ENCODE results near the gene SOX13. TPM values are rescaled to one million over a fixed set of nuclear protein-coding genes. Genes with fewer than 3 reads are reported as not detected.

The SOX13 gene
- total RNA-seq, 1 experiment from 2014 or later, result 35.6 TPM

DNA sequence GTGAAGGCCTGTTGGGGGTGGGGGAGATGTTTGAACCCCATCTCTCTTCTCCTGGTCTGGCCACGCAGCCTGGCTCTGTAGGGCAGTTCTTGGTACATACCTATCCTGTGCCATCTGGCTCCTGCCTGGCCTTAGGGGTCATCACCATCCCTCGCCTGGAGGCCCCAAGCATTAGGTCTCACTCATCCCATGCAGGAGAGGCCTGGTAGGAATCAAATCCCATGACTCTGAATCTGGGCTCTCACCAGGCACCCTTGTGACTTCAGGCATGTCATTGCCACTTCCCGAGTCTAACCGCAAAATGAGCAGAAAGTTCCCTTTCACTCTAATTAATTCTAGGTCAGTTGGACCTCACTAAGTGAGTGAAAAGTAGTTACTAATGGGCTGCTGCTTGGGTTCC, 41.7 kb downstream of the SOX13 start:
- intact Hi-C loops (cut with micrococcal nuclease), result no loop called here
- peaks cover 5% of the 10 kb centered on the region; the same call in 1 of the 2 replicates for H3K79me2 ChIP-seq (ENCODE audit: insufficient read depth, low read length)
- H3K27ac ChIP-seq (ENCODE audit: low read depth, low read length), result no peak overlapping the region
- H3K4me1 ChIP-seq (ENCODE audit: control insufficient read depth in 1 of 2, insufficient read depth in 2 of 2, low read length in 2 of 2), result peaks cover 14 to 24% of the 10 kb centered on the region in 2 experiments; a peak in 3 of 4 replicates
- ChIA-PET CTCF (no interaction called here), RAD21 (ENCODE audit: low non-redundant PET in 1 of 2, low total read pairs in 2 of 2, uncharacterized antibody in 2 of 2, unreplicated experiment in 2 of 2) (no interaction called here), POLR2A (no interaction called here)
- no peak for ATAC-seq
- no peaks in the 10 kb centered on the region; a peak in 1 of 4 replicates for H3K36me3 ChIP-seq (ENCODE audit: control insufficient read depth in 1 of 2, insufficient read depth in 2 of 2, low read length in 2 of 2)
- no peak overlapping the region for H3K9ac ChIP-seq (ENCODE audit: low read length)
- no peaks in the 10 kb centered on the region for H3K9me3 ChIP-seq (ENCODE audit: control insufficient read depth in 1 of 2, insufficient read depth in 1 of 2, low read depth in 1 of 2, low read length in 2 of 2)
- no peak overlapping the region for H3K4me2 ChIP-seq (ENCODE audit: low read length)
- no peaks in the 10 kb centered on the region for H3K27me3 ChIP-seq (ENCODE audit: insufficient read depth, low read length)
- no peak overlapping the region for H2AFZ ChIP-seq (ENCODE audit: low read depth, low read length, poor library complexity, severe bottlenecking)
- no TSS peak for BruUV-seq (replicated peaks)
- TF ChIP-seq POLR2A (IDR thresholded peaks at IDR 0.05; ENCODE audit: borderline replicate concordance, extremely low read depth, insufficient read depth, insufficient read length), result no peak
- no peak for TF ChIP-seq YY1 (IDR thresholded peaks at IDR 0.05; ENCODE audit: extremely low read depth, insufficient replicate concordance, low read depth, low read length)
- no peak for TF ChIP-seq SRF (IDR thresholded peaks at IDR 0.05; ENCODE audit: low read depth)
- TF ChIP-seq CBX3 (IDR thresholded peaks at IDR 0.05; ENCODE audit: low read depth), result no peak
- TF ChIP-seq EZH2 (IDR thresholded peaks at IDR 0.05), result no peak
- no peak for TF ChIP-seq FOSL1 (IDR thresholded peaks at IDR 0.05; ENCODE audit: low read depth)
- TF ChIP-seq RAD21 (IDR thresholded peaks at IDR 0.05; ENCODE audit: low read depth), result no peak
- no peak for TF ChIP-seq CEBPB (IDR thresholded peaks at IDR 0.05; ENCODE audit: low read depth)
- no peak for TF ChIP-seq ZFX (IDR thresholded peaks at IDR 0.05)
- TF ChIP-seq ZNF274 (IDR thresholded peaks at IDR 0.05; ENCODE audit: low read depth, low read length), result no peak
- TF ChIP-seq, protein P1, sequence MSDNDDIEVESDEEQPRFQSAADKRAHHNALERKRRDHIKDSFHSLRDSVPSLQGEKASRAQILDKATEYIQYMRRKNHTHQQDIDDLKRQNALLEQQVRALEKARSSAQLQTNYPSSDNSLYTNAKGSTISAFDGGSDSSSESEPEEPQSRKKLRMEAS (IDR thresholded peaks at IDR 0.05), result no peak
- no peak for TF ChIP-seq TCF7L2 (IDR thresholded peaks at IDR 0.05; ENCODE audit: borderline replicate concordance, extremely low read depth, insufficient read depth, insufficient read length)
- no peak overlapping the region for H3K4me3 ChIP-seq (replicated peaks in 1 of 2; ENCODE audit: low read depth in 1 of 2, low read length in 2 of 2)
- H3K9me2 ChIP-seq (ENCODE audit: insufficient read depth), result no peaks in the 10 kb centered on the region
- H4K20me1 ChIP-seq (ENCODE audit: insufficient read depth), result no peaks in the 10 kb centered on the region
- no peak for DNase-seq (ENCODE audit: low read depth, low spot score)

DNA sequence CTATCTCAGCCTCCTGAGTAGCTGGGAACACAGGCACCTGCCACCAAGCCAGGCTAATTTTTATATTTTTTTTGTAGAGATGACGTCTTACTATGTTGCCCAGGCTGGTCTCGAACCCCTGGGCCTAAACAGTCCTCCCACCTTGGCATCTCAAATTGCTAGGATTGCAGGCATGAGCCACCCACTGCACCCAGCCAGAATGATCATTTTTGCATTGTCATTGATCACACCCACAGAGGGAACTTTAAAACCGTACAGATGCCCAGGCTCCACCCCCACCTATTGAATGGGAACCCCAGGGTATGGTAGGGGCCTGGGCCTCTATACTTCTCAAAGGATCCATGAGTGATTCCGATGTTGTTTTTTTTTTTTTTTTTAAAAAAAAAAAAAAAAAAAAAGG, 42.2 kb downstream of the SOX13 start:
- CTCF ChIA-PET, result no interaction called here
- no TSS peak for BruUV-seq (replicated peaks)
- intact Hi-C loops (cut with micrococcal nuclease), result no loop called here
- H3K4me3 ChIP-seq (replicated peaks in 1 of 2; ENCODE audit: low read depth in 1 of 2, low read length in 2 of 2), result no peak overlapping the region
- POLR2A ChIA-PET, result no interaction called here
- peaks cover 14 to 24% of the 10 kb centered on the region in 2 experiments; a peak in 3 of 4 replicates for H3K4me1 ChIP-seq (ENCODE audit: control insufficient read depth in 1 of 2, insufficient read depth in 2 of 2, low read length in 2 of 2)
- no peak overlapping the region for H3K27ac ChIP-seq (ENCODE audit: low read depth, low read length)
- TF ChIP-seq RAD21 (IDR thresholded peaks at IDR 0.05; ENCODE audit: low read depth) (no peak), ZFX (IDR thresholded peaks at IDR 0.05) (no peak), SIN3A (IDR thresholded peaks at IDR 0.05; ENCODE audit: low read depth) (no peak), CBX3 (IDR thresholded peaks at IDR 0.05; ENCODE audit: low read depth) (no peak), SRF (IDR thresholded peaks at IDR 0.05; ENCODE audit: low read depth) (no peak), EZH2 (IDR thresholded peaks at IDR 0.05) (no peak)
- H3K9me2 ChIP-seq (ENCODE audit: insufficient read depth), result no peaks in the 10 kb centered on the region
- H3K9me3 ChIP-seq (ENCODE audit: control insufficient read depth in 1 of 2, insufficient read depth in 1 of 2, low read depth in 1 of 2, low read length in 2 of 2), result no peaks in the 10 kb centered on the region
- H3K4me2 ChIP-seq (ENCODE audit: low read length), result no peak overlapping the region
- H4K20me1 ChIP-seq (ENCODE audit: insufficient read depth), result no peaks in the 10 kb centered on the region
- no peak overlapping the region for H3K9ac ChIP-seq (ENCODE audit: low read length)
- RAD21 ChIA-PET (ENCODE audit: low non-redundant PET in 1 of 2, low total read pairs in 2 of 2, uncharacterized antibody in 2 of 2, unreplicated experiment in 2 of 2), result no interaction called here
- H3K27me3 ChIP-seq (ENCODE audit: insufficient read depth, low read length), result no peaks in the 10 kb centered on the region
- ATAC-seq, result no peak
- H3K79me2 ChIP-seq (ENCODE audit: insufficient read depth, low read length), result peaks cover 5% of the 10 kb centered on the region; the same call in 1 of the 2 replicates
- no peak overlapping the region for H2AFZ ChIP-seq (ENCODE audit: low read depth, low read length, poor library complexity, severe bottlenecking)
- DNase-seq (ENCODE audit: low read depth, low spot score), result no peak
- no peaks in the 10 kb centered on the region; a peak in 1 of 4 replicates for H3K36me3 ChIP-seq (ENCODE audit: control insufficient read depth in 1 of 2, insufficient read depth in 2 of 2, low read length in 2 of 2)
